NCI-H1048 (cell line): ENCODE measurements around the gene KCNS3.
"Not testable (repeated sequence)": the region's sequence is repeated elsewhere in the genome, so short reads cannot be mapped to it uniquely, and the experiment has no call there.

Experiments
- DNase-seq: peaks from one replicate; lab custom pipeline; 2025; lab: John Stamatoyannopoulos, UW

KCNS3 gene

GRCh38 chr2:17943444-17943843 lies 65.0 kb downstream of the KCNS3 start:
- DNase-seq, result no peak

- no peak for DNase-seq
These were observed 68.6 kb downstream of the KCNS3 start for GRCh38 chr2:17947113-17947512.

GRCh38 chr2:17950006-17950405 lies 71.5 kb downstream of the KCNS3 start:
- DNase-seq, result no peak

- no peak for DNase-seq
These were observed 73.1 kb downstream of the KCNS3 start for GRCh38 chr2:17951563-17951962.

GRCh38 chr2:17958466-17959092 lies 80.1 kb downstream of the KCNS3 start:
- DNase-seq, result no peak

GRCh38 chr2:17959356-17959755 lies 80.9 kb downstream of the KCNS3 start:
- no peak for DNase-seq

GRCh38 chr2:17959833-17960232 lies 81.4 kb downstream of the KCNS3 start:
- no peak for DNase-seq

- DNase-seq, result no peak
These were observed 82.5 kb downstream of the KCNS3 start for GRCh38 chr2:17960925-17961324.

GRCh38 chr2:17961789-17962188 lies 83.3 kb downstream of the KCNS3 start:
- no peak for DNase-seq

- no peak for DNase-seq
These were observed 84.4 kb downstream of the KCNS3 start for GRCh38 chr2:17962876-17963275.

- DNase-seq, result not testable (repeated sequence)
These were observed 85.1 kb downstream of the KCNS3 start for GRCh38 chr2:17963571-17963970.

- no peak for DNase-seq
These were observed 86.7 kb downstream of the KCNS3 start for GRCh38 chr2:17965196-17965595.

- no peak for DNase-seq
These were observed 88.3 kb downstream of the KCNS3 start for GRCh38 chr2:17966798-17967197.

GRCh38 chr2:17969661-17970060 lies 91.2 kb downstream of the KCNS3 start:
- no peak for DNase-seq

GRCh38 chr2:17971531-17972125 lies 93.2 kb downstream of the KCNS3 start:
- no peak for DNase-seq

- DNase-seq, result no peak
These were observed 94.5 kb downstream of the KCNS3 start for GRCh38 chr2:17972991-17973390.

- no peak for DNase-seq
These were observed 96.9 kb downstream of the KCNS3 start for GRCh38 chr2:17975401-17975800.

- no peak for DNase-seq
These were observed 98.6 kb downstream of the KCNS3 start for GRCh38 chr2:17976871-17977746.

GRCh38 chr2:17979707-17980106 lies 101.2 kb downstream of the KCNS3 start:
- DNase-seq, result no peak

GRCh38 chr2:17981936-17982335 lies 103.5 kb downstream of the KCNS3 start:
- no peak for DNase-seq
